ENCODE measurements around the gene NKX2-8.

- TF ChIP-seq TCF4 (CRISPR knock-in tag; IDR thresholded peaks at IDR 0.05; ENCODE audit: borderline replicate concordance) (no peak), ZFP3 (CRISPR knock-in tag; IDR thresholded peaks at IDR 0.05) (no peak)
Observed at GRCh38 chr14:36580141-36580855, 2.1 kb downstream of the NKX2-8 start.
